ENCODE measurements around the gene MRPS10.
"Not testable (repeated sequence)": the region's sequence is repeated elsewhere in the genome, so short reads cannot be mapped to it uniquely, and the experiment has no call there.

Gene MRPS10

GRCh38 chr6:42217157-42217518, 523 bp downstream of the MRPS10 start:
- no peak for FAIRE-seq
- TF ChIP-seq CTCF (IDR thresholded peaks at IDR 0.05; ENCODE audit: insufficient read depth, missing control alignments) = no peak
- no peak for DNase-seq (ENCODE audit: insufficient read length, low spot score)

- not testable (repeated sequence) for DNase-seq (ENCODE audit: insufficient read length, low spot score); FAIRE-seq
Measured at GRCh38 chr6:42216495-42216894, 1.2 kb downstream of the MRPS10 start.

GRCh38 chr6:42212442-42212841, 5.2 kb downstream of the MRPS10 start:
- DNase-seq (ENCODE audit: insufficient read length, low spot score) = no peak
- no peak for TF ChIP-seq CTCF (IDR thresholded peaks at IDR 0.05; ENCODE audit: insufficient read depth, missing control alignments)
- FAIRE-seq = no peak

GRCh38 chr6:42211726-42212125, 5.9 kb downstream of the MRPS10 start:
- FAIRE-seq (no peak), DNase-seq (ENCODE audit: insufficient read length, low spot score) (no peak)
- no peak for TF ChIP-seq CTCF (IDR thresholded peaks at IDR 0.05; ENCODE audit: insufficient read depth, missing control alignments)

GRCh38 chr6:42210551-42210950, 7.1 kb downstream of the MRPS10 start:
- FAIRE-seq = no peak

GRCh38 chr6:42207559-42207958, 10.1 kb downstream of the MRPS10 start:
- DNase-seq (ENCODE audit: insufficient read length, low spot score); FAIRE-seq: not testable (repeated sequence)

More at GRCh38 chr6:42210551-42210950, 7.1 kb downstream of the MRPS10 start:
- DNase-seq (ENCODE audit: insufficient read length, low spot score) = no peak
- no peak for TF ChIP-seq CTCF (IDR thresholded peaks at IDR 0.05; ENCODE audit: insufficient read depth, missing control alignments)

GRCh38 chr6:42204768-42205282, 12.8 kb downstream of the MRPS10 start:
- FAIRE-seq = no peak

GRCh38 chr6:42203183-42203582, 14.5 kb downstream of the MRPS10 start:
- no peak for FAIRE-seq
- no peak for TF ChIP-seq CTCF (IDR thresholded peaks at IDR 0.05; ENCODE audit: insufficient read depth, missing control alignments)

More at GRCh38 chr6:42204768-42205282, 12.8 kb downstream of the MRPS10 start:
- no peak for DNase-seq (ENCODE audit: insufficient read length, low spot score)
- no peak for TF ChIP-seq CTCF (IDR thresholded peaks at IDR 0.05; ENCODE audit: insufficient read depth, missing control alignments)

GRCh38 chr6:42202131-42202915, 15.3 kb downstream of the MRPS10 start:
- not testable (repeated sequence) for FAIRE-seq; DNase-seq (ENCODE audit: insufficient read length, low spot score)

More at GRCh38 chr6:42203183-42203582, 14.5 kb downstream of the MRPS10 start:
- DNase-seq (ENCODE audit: insufficient read length, low spot score) = no peak

Data from D721Med (cell line).